HepG2 (cell line): ENCODE results near the gene VPS18. TPM values are rescaled to one million over a fixed set of nuclear protein-coding genes. Genes with fewer than 3 reads are reported as not detected.
A peak's percentile ranks its signal among the peaks of the same experiment; 100 is the strongest.

Experiments used
- ARHGAP35 ChIP-seq: sonication (generic); formaldehyde crosslinking; IDR thresholded peaks from 2 replicates; pipeline ENCODE4 v1.9.0; 2022; ENCODE audit warnings: mild to moderate bottlenecking, inconsistent platforms, moderate library complexity, missing genetic modification reagents, borderline replicate concordance
- ETV5 ChIP-seq: IDR thresholded peaks from 2 replicates; pipeline ENCODE4 v1.6.1; 2018; ENCODE audit warnings: missing biosample characterization, missing genetic modification reagents, inconsistent platforms, borderline replicate concordance
- HCFC1 ChIP-seq: fragments of 150-350 bp; IDR thresholded peaks from 2 replicates; pipeline ENCODE4 v1.6.1; 2014; ENCODE audit warnings: low read depth, low read length
- IRF2 ChIP-seq: IDR thresholded peaks from 2 replicates; pipeline ENCODE4 v1.6.1; 2018; ENCODE audit warnings: missing genetic modification reagents, missing compliant biosample characterization
- JUND ChIP-seq: sonication (generic); formaldehyde crosslinking; IDR thresholded peaks from 2 replicates; pipeline ENCODE4 v1.8.0; 2022; ENCODE audit warnings: mild to moderate bottlenecking, missing genetic modification reagents
- MAF1 ChIP-seq: sonication (generic); formaldehyde crosslinking; IDR thresholded peaks from 2 replicates; pipeline ENCODE4 v1.5.0; 2020; ENCODE audit warnings: missing genetic modification reagents, borderline replicate concordance
- MBD4 ChIP-seq: IDR thresholded peaks from 2 replicates; pipeline ENCODE4 v1.6.1; 2012; ENCODE audit warnings: low read length, inconsistent platforms, borderline replicate concordance
- MIER3 ChIP-seq: IDR thresholded peaks from 2 replicates; pipeline ENCODE4 v1.6.1; 2016; ENCODE audit warnings: missing compliant biosample characterization, borderline replicate concordance
- RFXAP ChIP-seq: sonication (generic); formaldehyde crosslinking; IDR thresholded peaks from 2 replicates; pipeline ENCODE4 v1.4.0; 2020; ENCODE audit warnings: missing genetic modification reagents, borderline replicate concordance
- ZNF276 ChIP-seq: sonication (generic); formaldehyde crosslinking; IDR thresholded peaks from 2 replicates; pipeline ENCODE4 v1.4.0; 2020; ENCODE audit warnings: mild to moderate bottlenecking, low read depth, missing genetic modification reagents
- ZNF280D ChIP-seq: sonication (generic); formaldehyde crosslinking; IDR thresholded peaks from 2 replicates; pipeline ENCODE4 v1.5.1; 2020; ENCODE audit warnings: mild to moderate bottlenecking, missing genetic modification reagents
- ZNF546 ChIP-seq: sonication (generic); formaldehyde crosslinking; conservative IDR thresholded peaks from 2 replicates; pipeline ENCODE4 v1.8.1; 2023; ENCODE audit warnings: mild to moderate bottlenecking, missing genetic modification reagents
- ZNF746 ChIP-seq: sonication (generic); formaldehyde crosslinking; IDR thresholded peaks from 2 replicates; pipeline ENCODE4 v1.8.0; 2022; ENCODE audit warnings: mild to moderate bottlenecking, missing genetic modification reagents
- polyA plus RNA-seq, 8 experiments: library from polyadenylated mRNA; depleted of rRNA in 3 of 8; stranded (reverse) in 7 of 8; unstranded in 1 of 8; fragments of >200 nt; fragmentation: Illumina TruSeq in 4 of 8; extraction: Trizol in 4 of 8; gene quantifications; 2 replicates each; pipeline versions ENCODE4 v1.2.1 to v1.2.3, GENCODE V29; 2011 to 2016; ENCODE audit warnings: low read depth in 4 of 8, missing spikeins in 1 of 8, mixed read lengths in 1 of 8; ENCODE audit not compliant: insufficient read depth in 1 of 8
- total RNA-seq, 5 experiments: library from RNA; depleted of rRNA; stranded (reverse); fragments of >200 nt; fragmentation: Illumina TruSeq; extraction: Trizol; gene quantifications; 2 replicates each; pipeline ENCODE4 v1.2.3, GENCODE V29; 2016; ENCODE audit warnings: low read depth in 1 of 5
- TF ChIP-seq, protein P1 (sequence below): sonication (generic); formaldehyde crosslinking; IDR thresholded peaks from 2 replicates; pipeline ENCODE4 v1.5.0; 2020; ENCODE audit warnings: mild to moderate bottlenecking, missing genetic modification reagents, borderline replicate concordance
- TF ChIP-seq, protein P2 (sequence below): sonication (generic); formaldehyde crosslinking; IDR thresholded peaks from 2 replicates; pipeline ENCODE4 v1.5.0; 2020; ENCODE audit warnings: mild to moderate bottlenecking, missing genetic modification reagents
- TF ChIP-seq, protein P3 (sequence below): sonication (generic); formaldehyde crosslinking; IDR thresholded peaks from 2 replicates; pipeline ENCODE4 v1.5.0; 2020; ENCODE audit warnings: mild to moderate bottlenecking, missing genetic modification reagents

Gene VPS18
- total and polyA plus RNA-seq, 2 of the 13 experiments (the other 11 are each of a cell fraction or from before 2014, with no cell fraction given) = 5.8 to 17.0 TPM

DNA sequence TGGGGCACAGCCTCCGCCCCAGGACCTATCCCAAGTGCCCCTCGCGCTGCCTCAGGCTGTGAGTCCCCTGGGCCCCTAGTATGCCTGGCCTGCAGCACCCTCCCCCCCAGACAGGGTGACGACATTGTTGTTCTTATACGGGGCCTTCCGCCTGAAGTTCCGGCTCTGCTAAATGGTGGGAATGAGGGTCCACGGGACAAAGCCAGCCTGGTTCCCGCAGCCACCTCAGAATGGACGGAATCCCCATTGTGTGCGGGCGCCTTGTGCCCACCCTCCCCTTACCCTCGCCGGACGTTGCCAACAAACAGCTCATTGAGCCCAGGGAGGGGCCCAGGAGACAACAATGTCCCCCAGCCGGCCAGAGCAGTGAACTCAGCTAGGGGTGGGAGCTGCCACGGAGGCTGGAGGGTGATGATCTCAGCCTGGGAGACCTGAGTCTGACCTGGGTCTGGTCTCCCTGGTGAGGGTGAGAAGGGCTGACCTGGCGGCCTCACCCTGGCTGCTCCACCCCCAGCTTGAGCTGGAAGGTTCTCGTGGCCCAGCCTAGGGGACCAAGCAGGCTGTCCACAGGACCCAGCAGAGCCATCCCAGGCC, 24.6 kb downstream of the VPS18 start (continued):
- TF ChIP-seq, protein P1, sequence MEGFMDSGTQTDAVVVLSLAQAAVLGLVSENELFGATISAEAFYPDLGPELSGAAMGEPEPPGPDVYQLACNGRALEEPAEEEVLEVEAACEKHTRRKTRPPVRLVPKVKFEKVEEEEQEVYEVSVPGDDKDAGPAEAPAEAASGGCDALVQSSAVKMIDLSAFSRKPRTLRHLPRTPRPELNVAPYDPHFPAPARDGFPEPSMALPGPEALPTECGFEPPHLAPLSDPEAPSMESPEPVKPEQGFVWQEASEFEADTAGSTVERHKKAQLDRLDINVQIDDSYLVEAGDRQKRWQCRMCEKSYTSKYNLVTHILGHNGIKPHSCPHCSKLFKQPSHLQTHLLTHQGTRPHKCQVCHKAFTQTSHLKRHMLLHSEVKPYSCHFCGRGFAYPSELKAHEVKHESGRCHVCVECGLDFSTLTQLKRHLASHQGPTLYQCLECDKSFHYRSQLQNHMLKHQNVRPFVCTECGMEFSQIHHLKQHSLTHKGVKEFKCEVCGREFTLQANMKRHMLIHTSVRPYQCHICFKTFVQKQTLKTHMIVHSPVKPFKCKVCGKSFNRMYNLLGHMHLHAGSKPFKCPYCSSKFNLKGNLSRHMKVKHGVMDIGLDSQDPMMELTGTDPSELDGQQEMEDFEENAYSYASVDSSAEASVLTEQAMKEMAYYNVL (CRISPR knock-in tag) = peak; percentile 34; the same call in 1 of the 2 replicates
- TF ChIP-seq ETV5 (peak; percentile 69), HCFC1 (no peak), ARHGAP35 (no peak), ZNF276 (no peak), ZNF280D (CRISPR knock-in tag) (no peak), IRF2 (CRISPR knock-in tag) (no peak), ZNF746 (CRISPR knock-in tag) (no peak), MAF1 (CRISPR knock-in tag) (no peak), MIER3 (CRISPR knock-in tag) (no peak), MBD4 (no peak), ZNF546 (CRISPR knock-in tag) (no peak), RFXAP (CRISPR knock-in tag) (no peak), JUND (CRISPR knock-in tag) (no peak)
- TF ChIP-seq, protein P2, sequence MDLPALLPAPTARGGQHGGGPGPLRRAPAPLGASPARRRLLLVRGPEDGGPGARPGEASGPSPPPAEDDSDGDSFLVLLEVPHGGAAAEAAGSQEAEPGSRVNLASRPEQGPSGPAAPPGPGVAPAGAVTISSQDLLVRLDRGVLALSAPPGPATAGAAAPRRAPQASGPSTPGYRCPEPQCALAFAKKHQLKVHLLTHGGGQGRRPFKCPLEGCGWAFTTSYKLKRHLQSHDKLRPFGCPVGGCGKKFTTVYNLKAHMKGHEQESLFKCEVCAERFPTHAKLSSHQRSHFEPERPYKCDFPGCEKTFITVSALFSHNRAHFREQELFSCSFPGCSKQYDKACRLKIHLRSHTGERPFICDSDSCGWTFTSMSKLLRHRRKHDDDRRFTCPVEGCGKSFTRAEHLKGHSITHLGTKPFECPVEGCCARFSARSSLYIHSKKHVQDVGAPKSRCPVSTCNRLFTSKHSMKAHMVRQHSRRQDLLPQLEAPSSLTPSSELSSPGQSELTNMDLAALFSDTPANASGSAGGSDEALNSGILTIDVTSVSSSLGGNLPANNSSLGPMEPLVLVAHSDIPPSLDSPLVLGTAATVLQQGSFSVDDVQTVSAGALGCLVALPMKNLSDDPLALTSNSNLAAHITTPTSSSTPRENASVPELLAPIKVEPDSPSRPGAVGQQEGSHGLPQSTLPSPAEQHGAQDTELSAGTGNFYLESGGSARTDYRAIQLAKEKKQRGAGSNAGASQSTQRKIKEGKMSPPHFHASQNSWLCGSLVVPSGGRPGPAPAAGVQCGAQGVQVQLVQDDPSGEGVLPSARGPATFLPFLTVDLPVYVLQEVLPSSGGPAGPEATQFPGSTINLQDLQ (CRISPR knock-in tag) = no peak
- TF ChIP-seq, protein P3, sequence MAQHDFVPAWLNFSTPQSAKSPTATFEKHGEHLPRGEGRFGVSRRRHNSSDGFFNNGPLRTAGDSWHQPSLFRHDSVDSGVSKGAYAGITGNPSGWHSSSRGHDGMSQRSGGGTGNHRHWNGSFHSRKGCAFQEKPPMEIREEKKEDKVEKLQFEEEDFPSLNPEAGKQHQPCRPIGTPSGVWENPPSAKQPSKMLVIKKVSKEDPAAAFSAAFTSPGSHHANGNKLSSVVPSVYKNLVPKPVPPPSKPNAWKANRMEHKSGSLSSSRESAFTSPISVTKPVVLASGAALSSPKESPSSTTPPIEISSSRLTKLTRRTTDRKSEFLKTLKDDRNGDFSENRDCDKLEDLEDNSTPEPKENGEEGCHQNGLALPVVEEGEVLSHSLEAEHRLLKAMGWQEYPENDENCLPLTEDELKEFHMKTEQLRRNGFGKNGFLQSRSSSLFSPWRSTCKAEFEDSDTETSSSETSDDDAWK (CRISPR knock-in tag) = no peak
